HG03108 (cell line): ENCODE data around the gene JMJD1C.
A peak's percentile ranks its signal among the peaks of the same experiment; 100 is the strongest.

Experiments
- ATAC-seq: cut with Tn5 transposase; IDR thresholded peaks from one replicate; pipeline ENCODE4 v1.9.1; 2021; ENCODE audit warnings: moderate library complexity; ENCODE audit not compliant: unreplicated experiment

JMJD1C gene

DNA sequence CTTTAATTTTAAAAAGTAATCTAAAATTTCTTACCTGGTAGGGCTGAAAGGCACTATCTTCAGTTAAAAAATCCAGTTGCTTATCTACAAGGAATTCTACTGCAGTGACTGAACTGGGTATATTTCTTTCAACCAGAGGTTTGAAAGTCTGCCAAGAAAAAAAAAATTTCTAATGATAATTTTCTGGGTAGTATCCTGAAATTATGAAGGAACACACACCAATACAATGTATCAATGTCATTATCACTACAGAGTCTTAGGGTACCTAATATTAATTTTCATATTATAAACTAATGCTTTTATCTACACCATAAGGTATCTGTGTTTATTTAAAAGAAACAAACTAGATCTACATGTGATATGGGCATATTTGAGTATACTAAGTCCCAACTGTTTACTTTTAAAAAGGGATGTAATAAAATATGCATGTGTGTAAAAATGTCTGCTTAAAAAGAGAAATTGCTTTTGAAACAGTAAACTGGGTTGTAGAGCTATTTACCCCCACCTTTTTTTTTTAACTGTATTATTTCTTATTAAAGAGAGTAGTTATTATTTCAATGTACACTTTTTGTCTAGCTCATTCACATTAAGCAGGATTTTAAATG, 201.1 kb downstream of the JMJD1C start:
- no peak for ATAC-seq

DNA sequence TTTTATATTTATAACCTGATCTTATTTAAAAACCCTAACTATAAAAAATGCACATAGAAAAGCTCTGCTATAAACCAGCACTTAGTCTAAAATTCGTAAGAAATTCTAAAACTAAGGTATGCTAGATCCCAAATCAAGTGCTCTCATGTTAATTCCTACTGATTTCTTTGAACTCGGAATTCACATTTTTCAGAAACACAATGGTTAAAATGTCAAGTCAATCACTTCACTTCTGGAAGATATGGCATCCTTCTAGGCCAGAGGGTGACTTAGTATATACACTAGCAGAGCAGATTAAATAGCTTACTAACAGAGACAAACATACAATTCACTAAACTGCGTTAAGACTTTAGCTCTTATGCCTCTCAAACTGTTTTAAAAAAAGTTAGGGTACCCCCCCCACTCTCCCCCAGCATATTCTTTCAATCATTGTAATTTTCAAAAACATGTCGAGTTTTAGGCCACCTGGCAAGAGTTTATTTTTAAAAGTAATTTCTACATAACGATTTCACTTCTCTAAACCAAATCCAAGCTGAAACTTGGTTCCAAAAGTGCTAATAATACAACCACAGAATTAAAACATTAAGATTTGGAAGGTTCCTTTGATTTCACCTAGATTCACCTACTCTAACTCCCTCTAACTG, 203.2 kb downstream of the JMJD1C start:
- ATAC-seq, result no peak

DNA sequence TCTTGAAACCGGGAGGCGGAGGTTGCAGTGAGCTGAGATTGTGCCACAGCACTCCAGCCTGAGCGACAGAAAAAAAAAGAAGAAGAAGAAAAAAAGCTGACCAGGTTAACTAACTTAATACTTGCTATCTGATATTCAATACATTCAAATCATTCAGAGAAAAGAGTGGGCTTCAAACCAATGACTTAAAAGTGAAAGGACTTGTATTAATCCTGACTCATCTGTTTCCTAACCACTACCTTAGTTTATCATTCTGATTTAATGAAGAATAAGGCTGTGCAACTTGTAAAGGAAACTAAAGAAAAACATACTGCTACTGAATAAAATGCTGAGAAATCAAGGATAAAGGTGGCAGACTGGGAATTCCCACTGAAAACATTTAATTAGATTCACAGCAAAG, 204.3 kb downstream of the JMJD1C start:
- ATAC-seq, result no peak

DNA sequence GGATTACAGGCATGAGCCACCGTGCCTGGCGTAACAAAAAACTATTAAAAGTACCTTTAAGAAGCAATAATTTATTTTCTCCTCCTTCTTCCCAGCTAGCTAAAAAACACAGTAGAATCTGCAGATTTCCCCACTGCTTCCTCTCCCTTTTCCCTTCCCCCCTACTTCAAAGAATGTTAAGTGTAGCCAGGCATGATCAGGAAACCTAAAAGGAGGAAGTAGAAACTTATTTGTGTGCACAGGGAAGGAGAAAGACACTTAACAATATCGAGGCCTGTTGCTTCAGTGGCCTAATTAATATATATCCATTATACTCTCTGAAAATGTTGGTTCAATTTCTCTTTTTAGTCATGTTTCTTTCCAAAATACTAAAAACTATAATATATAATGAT, 204.9 kb downstream of the JMJD1C start:
- no peak for ATAC-seq

DNA sequence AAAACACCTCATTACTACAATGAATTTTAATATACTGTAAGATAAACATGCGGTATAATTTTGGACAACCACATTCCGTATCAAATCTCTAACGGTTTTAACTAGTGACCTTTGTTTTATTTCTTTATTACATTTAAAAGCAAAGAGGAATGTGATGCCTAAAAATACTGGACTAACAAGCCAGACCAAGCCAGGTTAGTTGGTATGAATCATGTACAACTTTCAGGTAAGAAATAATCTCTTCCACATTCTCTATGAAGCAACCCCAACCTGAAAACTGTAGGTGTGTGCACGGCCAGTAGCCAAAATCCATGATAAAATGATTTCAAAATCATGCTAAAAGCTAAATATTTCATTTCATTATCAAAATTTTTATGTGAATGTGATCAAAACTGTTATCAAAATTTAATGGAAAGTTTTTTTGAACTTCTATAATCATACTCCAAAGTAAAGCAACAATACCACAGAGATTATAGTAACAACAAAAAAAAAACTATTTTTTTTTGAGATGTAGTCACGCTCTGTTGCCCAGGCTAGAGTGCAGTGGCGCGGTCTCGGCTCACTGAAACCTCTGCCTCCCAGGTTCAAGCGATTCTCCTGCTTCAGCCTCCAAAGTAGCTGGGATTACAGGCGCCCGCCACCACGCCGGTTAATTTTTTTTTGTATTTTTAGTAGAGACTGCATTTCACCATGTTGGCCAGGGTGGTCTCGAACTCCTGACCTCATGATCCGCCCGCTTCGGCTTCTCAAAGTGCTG, 205.5 kb downstream of the JMJD1C start:
- no peak for ATAC-seq

DNA sequence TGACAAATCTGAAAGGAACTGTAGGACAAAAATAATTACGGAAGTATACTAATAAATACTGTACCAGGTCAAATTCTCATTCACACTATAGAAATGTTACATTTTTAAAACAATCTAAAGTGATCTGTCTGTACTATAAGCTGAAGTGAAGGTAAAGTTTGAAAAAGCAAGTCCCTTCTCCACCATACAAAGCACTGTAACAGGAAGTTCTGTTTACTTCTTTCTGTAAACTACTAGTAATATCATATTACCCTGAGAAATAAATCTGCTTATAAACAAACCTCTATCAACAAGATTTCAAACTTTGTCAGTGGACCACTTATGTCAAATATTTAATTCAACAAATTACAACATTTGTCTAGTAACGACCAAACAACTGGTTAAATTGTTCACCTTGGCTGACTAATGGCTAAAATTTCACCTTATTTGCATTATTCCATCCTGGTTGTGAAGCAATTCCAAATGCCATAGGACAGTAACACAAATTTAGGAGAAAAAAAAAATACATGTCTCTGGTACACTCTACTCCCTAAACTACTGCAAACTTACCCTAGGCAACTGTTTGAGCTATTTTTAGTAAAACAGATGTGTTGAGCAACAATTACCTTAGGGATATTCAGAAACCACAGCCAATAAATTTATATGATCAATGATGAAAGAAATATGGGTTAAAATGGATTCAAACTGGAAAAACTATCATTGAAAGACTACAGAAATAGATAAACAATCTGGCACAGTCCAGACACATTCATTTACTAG, 206.7 kb downstream of the JMJD1C start:
- ATAC-seq, result no peak

DNA sequence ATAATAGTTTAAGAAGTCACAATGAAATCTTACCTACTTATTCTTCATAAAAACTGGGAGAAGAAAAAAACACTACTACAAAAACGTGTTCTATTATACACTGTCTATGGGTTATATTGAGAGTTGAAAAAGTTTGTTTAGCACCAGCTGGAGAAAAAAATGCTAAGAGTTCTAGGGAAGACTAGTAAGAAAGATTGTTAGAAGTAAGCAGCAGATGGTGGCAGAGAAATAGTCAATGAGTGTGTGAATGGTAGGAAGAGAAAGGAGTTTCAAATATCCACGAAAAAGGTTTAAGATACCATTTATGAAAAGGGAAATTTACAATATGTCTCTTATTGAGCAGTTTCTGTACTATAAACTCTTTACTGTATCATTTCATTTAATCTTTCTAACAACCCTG, 208.0 kb downstream of the JMJD1C start:
- no peak for ATAC-seq

DNA sequence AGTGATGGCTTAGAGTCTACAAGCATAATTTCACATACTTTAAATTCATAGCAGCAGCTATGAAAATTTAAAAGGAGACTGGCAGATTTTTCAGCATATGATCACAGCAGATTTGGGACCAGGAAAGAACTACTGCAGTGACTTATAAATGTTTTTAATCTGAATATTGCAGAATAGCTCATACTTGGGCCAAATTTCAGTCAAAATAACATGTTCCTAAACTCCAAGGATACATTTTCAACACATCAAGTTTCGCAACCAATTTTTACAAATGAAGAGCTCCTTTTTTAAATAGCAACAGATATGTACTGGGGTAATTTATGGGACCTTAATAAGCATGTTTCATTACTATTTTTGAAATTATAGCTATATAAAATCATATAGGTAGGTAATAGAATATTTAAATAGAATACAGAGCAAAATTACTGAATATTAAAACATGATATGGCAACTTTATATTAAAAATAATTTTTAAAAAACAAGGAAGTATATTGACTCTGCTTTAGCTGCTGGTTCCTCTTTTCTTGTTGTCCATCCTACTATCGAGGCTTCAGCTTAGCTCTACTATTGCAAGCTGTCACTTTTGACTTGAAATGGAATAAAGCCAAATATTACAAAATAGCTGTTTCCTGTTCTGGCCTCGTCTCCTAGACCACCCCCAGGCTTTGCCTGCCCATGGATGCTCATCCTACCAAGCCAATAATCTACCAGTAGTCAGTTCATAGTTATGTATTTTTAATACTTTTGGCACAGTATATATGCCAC, 209.6 kb downstream of the JMJD1C start:
- no peak for ATAC-seq

DNA sequence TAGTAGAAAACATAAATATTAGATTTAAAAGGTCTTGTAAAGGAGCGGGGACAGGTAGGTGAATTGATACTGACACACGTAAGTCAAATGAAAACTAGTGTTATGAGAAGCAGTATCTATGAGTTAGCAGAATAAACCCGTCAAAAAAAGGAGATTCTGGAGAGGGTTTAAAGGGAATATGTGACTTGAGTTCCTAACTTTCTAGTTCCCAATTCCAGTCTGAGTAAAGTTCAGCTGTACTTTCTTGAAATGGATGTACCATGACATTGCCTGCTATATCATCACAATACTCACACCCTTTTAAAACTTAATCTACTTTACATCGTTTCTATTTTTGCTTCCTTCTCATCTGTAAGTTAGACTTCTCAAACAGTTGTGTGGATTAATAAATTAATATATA, 210.5 kb downstream of the JMJD1C start:
- no peak for ATAC-seq

DNA sequence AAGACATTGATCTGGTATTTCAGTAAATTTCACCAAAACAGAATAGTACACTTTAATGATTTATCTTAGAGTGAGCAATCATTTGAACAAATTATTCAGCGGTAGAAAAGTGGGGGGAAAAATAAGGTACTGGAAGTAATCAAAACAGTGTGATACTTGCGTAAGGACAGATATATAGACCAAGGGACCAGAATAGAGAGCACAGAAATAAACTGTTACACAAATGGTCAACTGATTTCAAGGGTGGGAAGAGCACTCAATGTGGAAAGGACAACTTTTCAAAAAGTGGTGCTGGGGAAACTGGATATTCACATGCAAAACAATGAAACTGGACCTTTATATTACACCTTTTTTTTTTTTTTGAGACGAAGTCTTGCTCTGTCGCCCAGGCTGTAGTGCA, 212.7 kb downstream of the JMJD1C start:
- no peak for ATAC-seq

DNA sequence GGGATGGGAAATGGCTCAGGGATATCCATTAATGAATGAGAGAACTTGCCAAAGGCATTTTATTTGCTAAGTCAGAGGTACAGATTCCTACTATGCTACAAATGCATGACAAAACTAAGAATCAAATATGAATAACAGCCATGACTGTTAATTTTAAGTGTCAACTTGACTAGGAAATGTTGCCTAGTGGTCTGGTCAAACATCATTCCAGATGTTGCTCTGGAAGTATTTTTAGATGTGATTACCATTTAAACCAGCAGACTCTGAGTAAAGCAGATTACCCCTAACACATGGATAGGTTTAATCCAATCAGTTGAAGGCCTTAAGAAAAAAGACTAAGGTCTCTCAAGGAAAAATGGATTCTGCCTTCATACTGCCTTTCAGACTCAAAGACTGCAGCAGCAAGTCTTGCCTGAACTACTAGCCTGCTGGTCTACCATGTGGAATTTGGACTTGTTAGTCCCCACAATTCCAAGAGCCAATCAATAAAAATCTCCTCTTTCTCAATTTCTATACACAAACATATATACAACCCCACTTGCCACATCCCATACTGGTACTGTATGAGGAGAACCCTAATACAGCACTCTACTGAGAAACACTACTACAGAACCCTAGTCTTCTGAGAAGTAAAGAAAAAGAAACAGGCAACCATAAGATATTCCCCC, 213.5 kb downstream of the JMJD1C start:
- ATAC-seq, result no peak

DNA sequence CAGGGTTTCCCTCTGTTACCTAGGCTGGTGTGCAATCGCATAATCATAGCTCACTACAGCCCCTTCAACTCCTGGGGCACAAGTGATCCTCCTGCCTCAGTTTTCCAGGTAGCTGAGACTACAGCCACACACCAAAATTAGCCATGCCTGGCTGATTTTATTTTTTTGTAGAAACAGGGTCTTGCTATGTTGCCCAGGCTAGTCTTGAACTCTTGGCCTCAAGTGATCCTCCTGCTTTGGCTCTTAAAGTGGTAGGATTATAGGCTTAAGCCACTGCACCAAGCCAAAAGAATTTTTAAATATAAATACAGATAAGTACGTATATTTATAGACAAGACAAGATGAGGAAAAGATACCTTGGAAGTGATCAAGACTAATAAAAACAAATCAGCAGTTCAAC, 215.7 kb downstream of the JMJD1C start:
- no peak for ATAC-seq

DNA sequence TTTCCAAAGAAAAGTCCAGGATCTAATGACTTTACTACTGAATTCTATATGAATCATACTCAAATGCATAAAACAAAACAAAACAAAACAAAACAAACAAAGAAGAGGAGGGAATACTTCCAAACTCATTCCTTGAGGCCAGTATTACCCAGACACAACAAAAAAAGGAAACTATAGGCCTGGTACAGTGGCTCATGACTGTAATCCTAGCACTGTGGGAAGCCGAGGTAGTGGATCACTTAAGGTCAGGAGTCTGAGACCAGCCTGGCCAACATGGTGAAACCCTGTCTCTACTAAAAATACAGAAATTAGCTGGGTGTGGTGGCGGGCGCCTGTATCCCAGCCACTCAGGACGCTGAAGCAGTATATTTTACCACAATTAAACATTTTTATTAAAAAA, 218.0 kb downstream of the JMJD1C start:
- no peak for ATAC-seq

DNA sequence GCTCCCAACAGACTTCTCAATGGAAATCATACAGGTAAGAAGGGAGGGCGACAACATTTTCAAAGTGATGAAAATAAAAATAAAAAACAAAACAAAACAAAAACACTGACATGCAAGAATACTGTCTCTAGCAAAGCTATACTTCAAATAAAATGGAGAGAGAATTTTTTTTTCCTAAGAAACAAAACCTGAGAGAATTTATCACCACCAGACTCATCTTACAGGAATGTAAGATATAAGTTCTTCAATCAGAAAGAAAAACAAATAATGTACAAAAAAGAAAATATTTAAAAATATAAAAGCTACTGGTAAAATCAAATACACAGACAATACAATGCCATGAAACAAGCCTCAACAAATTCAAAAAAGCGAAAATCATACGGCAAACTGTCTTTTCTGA, 219.4 kb downstream of the JMJD1C start:
- no peak for ATAC-seq

DNA sequence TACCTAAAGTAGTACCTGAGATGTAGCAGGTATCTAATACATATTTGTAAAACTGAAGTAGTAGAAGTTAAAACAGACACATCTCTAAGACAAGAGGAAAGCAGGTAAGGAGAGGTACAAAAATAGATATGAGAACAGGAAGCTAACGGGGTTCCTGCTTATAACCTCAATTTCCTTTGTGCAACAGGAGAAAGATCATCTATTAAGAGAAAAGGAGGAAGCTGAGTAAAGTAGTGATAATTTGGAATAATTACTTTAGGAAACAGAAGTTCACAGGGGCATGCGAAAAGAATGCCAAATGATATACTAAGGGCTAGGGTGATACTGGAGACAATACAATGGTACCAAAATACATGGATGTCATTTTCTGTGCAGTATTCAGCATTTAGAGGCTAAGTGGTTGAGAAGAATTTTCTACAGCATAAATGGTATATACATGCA, 223.9 kb downstream of the JMJD1C start:
- no peak for ATAC-seq

DNA sequence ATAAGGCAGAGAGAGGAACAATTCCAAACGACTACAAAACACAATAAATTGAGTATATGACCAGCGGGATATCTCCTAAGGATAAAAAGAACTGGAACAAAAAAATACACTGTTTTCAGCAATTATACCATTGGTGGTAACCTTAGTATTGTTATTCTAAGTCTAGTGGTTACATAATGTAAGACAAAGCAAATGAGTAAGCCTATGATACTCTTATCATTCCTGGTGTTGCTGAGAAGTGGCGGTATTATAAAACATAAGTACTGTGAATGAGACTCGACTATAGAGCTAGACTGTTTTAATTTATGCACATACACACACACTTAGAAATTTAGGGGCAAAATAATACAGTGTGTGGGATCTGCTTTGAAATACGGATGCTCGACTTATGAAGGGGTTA, 225.0 kb downstream of the JMJD1C start:
- ATAC-seq, result no peak

DNA sequence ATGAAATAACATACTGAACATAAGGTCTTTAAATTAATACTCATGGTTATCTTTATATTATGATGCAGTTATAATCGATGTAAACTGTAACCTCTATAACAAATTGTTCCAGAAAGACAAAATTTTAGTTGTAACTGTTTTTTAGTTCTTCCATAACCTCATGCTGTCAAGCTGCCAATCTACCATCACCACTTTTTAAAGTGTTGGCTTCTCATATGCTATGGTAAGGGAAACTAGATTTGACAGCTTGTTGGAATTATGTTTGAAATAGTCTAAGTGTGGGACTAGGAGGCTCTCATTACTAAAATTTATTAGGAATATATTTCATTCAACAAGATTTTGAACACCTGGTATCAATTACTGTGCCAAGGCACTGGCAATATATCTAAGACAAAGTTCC, 227.3 kb downstream of the JMJD1C start:
- ATAC-seq, result no peak

DNA sequence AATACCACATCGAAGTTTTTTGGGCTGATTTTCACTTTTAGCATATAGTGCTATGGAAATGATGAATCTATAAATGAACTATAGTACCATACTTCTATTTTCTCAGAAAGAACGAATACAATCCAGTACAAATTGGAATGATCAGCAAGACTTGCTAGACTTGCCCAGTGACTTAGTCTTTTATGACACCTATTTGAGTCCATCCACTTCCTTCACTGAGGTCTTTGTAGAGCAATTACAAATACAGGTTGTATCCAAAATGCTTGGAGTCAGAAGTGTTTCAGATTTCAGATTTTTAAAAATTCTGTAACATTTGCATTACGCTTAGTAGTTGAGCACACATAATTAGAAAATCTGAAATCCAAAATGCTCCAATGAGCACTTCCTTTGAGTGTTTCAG, 228.4 kb downstream of the JMJD1C start:
- ATAC-seq, result no peak

DNA sequence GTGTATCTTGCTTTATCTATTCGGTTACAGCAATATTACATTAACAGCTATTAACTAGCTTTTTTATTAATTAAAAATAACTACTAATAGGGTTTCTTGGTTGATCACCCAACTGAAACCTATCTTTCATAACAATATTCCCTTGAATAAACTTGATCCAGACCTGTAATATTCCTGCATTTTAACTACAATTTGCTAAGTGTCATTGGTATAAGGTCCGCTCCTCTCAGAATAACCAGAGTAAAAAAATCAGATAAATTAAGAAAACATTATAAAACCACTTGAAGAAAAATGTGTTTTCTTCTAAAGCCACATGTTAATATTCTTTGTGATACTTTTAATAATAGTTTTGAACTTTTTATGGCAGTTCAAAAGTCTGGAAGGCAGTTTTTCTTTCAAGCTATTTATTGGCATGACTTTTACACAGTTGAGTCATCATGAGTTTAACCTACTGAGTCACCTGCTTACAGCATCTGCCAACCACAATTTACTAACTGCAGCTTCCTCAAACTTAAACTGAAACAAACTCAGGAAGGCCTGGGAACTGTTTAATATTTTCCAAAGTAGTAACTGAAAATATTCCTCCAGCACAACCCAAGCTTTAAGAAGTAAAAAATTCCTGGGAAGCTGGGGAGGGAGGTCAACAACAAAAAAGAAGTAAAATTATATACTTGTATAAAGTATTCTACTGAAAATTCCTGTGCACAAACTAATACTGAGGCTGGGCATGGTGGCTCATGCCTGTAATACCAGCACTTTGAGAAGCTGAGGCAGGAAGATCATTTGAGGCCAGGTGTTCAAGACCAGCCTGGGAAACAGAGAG, 229.5 kb downstream of the JMJD1C start:
- ATAC-seq, result peak; percentile 83
